ENCODE results near the gene SENP1.

DNA sequence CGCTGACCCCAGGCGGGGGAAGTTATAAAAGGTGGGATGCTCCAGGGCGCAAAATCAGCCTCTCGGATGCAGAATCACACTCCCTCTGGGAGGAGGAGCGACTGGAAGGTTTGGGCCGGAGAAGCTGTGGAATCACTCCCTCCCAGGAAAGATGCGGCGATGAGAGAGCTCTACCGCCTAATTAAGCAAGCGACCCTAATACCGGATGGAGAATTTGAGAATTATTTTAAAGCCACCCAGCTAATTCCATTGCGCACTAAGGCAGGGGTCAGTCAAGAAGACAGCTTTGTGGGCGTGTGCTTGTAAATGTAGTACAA, 103.5 kb downstream of the SENP1 start:
- TF ChIP-seq, protein P1, sequence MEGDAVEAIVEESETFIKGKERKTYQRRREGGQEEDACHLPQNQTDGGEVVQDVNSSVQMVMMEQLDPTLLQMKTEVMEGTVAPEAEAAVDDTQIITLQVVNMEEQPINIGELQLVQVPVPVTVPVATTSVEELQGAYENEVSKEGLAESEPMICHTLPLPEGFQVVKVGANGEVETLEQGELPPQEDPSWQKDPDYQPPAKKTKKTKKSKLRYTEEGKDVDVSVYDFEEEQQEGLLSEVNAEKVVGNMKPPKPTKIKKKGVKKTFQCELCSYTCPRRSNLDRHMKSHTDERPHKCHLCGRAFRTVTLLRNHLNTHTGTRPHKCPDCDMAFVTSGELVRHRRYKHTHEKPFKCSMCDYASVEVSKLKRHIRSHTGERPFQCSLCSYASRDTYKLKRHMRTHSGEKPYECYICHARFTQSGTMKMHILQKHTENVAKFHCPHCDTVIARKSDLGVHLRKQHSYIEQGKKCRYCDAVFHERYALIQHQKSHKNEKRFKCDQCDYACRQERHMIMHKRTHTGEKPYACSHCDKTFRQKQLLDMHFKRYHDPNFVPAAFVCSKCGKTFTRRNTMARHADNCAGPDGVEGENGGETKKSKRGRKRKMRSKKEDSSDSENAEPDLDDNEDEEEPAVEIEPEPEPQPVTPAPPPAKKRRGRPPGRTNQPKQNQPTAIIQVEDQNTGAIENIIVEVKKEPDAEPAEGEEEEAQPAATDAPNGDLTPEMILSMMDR (IDR thresholded peaks at IDR 0.05) = no peak
- TF ChIP-seq POLR2A (IDR thresholded peaks at IDR 0.05) = no peak

Measured in adrenal gland (tissue), 5 donors.